ENCODE data around the gene CCNL1.
"Not testable (repeated sequence)": the region's sequence is repeated elsewhere in the genome, so short reads cannot be mapped to it uniquely, and the experiment has no call there.

The CCNL1 gene

DNA sequence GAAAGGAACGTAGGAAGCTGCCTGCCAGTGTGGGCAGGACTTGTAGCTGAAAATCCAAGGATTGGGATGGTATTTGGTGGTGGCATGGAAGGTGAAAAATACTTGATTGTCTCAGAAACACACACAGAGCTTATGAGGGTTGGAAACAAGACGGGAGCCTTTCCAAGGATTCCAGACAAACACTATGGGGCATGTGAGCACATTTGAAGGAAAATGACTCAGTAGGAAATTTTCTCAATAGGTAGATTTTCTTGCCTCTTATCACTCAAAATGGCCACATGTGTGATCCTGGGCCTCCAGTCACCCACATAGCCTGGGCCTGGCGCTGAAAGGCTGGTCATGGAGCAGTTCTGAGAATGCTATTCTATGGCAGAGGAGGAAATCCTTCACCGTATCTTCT lies 47.4 kb downstream of the CCNL1 start:
- H3K4me3 ChIP-seq (ENCODE audit: low read depth, low read length), result no peak overlapping the region
- DNase-seq (ENCODE audit: low read depth), result no peak

DNA sequence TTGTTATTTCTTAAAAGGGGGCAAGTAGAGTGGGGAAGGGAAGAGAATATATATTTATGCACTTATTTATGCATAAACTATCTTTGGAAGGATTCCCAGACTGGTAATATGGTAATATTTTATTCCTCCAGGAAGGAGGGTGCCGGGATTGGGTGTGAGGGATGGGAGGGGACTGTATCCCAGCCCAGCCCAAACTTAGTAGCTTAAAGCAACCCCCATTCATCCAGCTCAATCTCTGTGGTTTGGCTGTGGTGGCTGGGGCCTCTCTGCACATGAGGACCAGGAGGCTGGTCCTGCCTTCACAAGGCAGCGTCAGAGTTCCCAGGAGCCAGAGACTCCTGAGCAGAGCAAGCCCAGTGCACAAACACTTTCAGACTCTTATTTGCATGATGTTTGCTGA lies 48.4 kb downstream of the CCNL1 start:
- no peak overlapping the region for H3K4me3 ChIP-seq (ENCODE audit: low read depth, low read length)
- DNase-seq (ENCODE audit: low read depth), result no peak

DNA sequence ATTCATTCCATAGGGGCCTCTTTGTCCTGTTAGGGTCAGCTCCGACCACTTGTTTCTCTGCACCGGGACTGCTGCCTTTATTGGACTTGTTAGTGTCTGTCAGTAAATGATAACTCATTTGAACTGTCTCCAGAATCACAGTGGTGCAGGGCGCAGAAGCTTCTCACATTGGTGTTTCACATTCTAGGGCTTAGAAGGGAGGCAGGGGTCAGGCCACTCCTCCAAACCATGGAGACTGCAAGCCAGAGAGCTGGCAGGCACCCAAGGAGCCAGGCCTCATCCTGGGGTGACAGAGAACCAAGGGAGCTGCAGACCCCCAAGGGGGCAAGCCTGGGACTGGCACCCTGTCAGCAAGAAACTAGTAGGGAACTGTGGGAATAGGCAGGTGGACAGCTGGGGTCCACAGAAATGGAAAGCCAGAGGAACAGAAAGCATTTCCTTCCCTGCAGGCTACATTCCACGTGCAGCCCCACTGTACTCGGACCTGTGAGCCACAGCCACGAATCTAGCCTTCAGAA lies 49.1 kb downstream of the CCNL1 start:
- H3K4me3 ChIP-seq (ENCODE audit: low read depth, low read length), result no peak overlapping the region
- no peak for DNase-seq (ENCODE audit: low read depth)

DNA sequence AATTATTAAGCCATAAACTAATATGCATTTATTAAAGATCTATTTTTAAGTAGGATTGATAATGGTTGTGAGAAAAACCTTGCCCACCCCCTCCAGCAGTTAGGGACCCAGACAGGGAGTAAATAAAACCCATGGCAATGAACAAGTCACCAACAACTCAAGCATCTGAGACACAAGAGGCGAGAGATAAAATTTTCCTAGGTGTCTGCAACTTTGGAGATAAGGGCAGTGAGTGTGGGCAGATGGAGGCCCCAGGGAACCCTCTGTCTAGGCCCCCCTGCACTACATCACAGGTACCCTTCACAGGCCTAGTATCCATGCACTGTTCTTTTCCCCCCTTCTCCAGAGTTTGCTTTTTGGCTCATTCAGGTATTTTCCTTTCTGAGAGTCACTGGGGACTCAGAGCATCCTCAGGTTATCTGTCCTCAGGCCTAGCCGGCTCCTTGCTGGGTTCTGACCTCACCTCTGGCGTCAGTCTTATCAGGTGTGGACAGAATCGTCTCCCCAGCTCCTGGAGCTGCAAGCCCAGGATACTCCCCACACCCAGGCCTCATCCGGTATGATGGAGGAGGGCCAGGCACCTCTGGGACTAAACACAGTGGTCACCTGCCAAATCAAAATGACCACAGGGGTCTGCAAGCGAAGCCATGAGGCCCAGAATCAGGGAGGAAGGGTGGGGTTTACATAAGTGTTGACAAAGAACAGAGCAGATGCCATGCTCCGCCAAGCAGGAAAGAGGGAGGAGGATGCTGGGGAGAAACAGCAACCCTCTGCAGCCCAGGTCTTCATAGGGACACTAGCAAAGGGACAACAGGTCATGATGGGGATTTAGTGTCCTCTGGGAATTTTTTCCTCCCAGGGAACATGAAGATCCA lies 50.4 kb downstream of the CCNL1 start:
- H3K4me3 ChIP-seq (ENCODE audit: low read depth, low read length), result no peak overlapping the region
- DNase-seq (ENCODE audit: low read depth), result no peak

DNA sequence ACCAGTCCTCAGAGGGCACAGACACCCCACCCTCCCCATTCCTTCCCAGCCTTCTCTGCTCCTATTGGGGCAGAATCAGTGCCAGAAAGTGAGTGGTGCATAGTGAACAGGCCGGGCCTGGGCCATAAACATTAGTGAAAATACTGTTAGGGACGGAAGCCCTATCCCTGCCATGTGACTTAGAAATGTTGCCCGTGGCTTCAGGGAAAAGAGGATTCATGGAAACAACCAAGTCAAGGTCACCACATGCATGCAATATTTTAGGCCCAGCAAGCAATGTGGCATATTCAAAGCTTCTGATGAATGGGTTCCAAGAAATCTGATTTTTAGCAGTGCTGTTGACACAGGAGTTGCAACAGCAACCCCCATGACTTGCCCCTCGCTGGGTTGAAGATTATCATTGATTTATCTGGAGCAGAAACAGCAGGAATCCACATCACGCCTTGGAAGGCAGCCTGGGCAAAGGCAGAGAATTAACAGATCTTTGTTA lies 52.3 kb downstream of the CCNL1 start:
- no peak overlapping the region for H3K4me3 ChIP-seq (ENCODE audit: low read depth, low read length)
- DNase-seq (ENCODE audit: low read depth), result no peak

DNA sequence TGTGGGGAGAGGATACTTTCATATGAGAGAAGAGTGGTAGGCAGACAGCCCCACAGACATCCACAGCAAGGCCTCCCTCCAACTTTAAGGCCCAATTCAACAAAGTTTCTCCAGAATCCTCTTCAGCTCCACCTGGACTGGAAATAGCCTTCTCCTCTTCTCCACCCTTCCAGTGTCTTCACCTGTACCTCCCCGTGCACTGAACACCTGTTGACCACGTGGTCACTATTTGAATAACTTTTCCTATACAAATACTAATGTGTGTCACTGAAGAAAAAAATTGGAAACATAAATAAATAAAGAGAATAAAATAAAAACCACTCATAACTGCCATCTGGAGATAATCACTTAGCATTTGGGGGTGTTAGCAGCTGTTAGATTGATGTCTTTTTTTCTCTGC lies 52.9 kb downstream of the CCNL1 start:
- no peak for DNase-seq (ENCODE audit: low read depth)
- no peak overlapping the region for H3K4me3 ChIP-seq (ENCODE audit: low read depth, low read length)

DNA sequence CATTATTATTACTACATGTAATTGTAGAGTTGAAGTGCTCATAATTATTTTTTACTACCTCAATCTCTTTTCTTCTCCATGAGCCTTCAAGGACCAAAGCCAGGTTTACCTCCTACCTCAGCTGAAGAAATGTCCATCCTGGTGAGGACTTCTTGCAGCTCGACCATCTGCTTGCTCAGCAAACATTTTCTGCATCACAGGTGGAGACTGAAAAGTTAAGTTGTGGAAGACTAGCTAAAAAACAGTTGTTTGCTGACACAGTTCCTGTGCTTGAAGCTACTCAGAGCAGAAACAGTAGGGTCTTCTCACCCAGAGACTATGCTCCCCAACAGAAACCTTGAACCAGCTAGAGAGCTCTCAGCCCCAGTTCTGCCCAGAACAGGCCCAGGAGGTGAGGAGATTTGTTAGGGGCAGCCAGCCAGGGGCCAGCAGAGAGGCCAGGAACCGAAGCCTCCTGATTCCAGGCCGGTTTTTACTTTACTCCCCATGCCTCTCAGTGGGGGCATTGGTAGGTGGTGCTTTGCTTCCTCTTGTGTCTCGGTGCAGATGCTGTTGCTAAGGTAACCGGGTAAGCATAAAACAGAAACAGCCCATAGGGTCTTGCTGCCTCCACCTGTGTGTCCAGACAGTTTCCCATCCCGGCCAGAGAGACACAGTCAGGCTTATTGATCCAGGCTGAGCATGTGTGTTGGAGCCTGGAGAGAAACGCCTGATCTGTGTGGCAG lies 54.9 kb downstream of the CCNL1 start:
- DNase-seq (ENCODE audit: low read depth), result no peak
- H3K4me3 ChIP-seq (ENCODE audit: low read depth, low read length), result no peak overlapping the region

DNA sequence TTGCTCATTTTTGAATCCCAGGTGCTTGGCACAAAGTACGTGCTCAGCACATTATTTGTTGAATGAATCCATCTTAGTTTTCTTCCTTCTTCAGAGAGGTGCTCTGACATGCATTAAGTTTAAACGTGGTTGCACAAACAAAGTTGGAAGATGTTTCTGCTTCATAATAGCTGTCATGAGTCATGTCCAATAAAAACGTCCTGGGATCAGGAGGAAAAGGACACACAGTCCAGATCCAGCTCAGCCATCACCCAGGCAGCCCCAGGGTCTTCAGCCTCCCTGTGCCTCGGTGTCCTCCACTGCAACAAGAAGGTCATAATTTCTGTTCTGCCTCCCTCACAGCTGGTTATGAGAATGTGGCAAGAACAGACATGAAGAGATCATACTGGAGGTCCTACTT lies 55.4 kb downstream of the CCNL1 start:
- H3K4me3 ChIP-seq (ENCODE audit: low read depth, low read length), result no peak overlapping the region
- no peak for DNase-seq (ENCODE audit: low read depth)

DNA sequence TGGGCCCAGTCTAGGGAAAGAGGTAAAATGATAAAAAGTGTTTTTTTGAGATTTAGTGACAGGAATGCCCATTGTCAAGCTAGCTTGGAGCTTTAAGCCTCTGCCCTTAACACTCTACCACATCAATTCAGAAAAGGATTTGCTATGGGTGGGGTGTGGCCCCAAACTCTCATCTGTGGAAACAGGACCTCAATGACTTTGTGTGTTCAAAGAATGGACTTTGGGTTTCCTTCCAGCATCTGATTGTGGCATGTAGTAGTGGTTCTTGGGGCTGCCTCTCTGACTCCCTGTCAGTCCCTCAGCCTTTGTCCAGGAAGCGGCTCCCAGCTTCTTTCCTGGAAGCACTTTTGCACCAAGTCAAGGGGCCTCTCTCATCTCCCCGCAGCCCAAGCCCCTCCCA lies 56.1 kb downstream of the CCNL1 start:
- H3K4me3 ChIP-seq (ENCODE audit: low read depth, low read length), result no peak overlapping the region
- no peak for DNase-seq (ENCODE audit: low read depth)

DNA sequence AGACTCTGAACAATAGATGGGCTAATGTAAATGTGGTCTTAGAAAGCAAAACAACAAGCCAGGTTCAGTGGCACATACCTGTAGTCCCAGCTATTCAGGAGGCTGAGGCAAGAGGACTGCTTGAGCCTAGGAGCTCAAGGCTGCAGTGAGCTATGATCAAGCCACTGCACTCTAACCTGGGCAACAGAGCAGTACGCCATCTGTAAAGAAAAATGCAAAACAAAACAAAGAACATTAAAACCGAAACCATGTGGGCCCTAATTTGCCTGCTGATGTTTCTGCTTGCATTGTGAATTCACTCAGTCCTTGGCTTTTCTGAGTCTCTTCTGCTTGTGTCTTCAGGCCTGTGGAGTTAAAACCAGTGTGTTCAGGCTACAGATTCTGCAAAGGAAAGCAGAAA lies 56.7 kb downstream of the CCNL1 start:
- no peak for DNase-seq (ENCODE audit: low read depth)
- no peak overlapping the region for H3K4me3 ChIP-seq (ENCODE audit: low read depth, low read length)

DNA sequence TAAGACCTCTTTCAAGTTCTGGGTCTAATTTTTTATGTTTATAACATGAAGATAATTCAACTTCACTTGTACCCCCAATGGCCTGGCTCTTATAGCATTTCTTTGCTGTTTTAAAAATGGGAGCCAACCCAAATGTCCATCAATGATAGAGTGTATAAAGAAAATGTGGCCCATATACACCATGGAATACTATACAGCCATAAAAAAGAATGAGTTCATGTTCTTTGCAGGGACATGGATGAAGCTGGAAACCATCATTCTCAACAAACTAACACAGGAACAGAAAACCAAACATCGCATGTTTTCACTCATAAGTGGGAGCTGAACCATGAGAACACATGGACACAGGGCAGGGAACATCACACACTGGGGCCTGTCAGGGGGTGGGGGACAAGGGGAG lies 57.4 kb downstream of the CCNL1 start:
- DNase-seq (ENCODE audit: low read depth); H3K4me3 ChIP-seq (ENCODE audit: low read depth, low read length): not testable (repeated sequence)

DNA sequence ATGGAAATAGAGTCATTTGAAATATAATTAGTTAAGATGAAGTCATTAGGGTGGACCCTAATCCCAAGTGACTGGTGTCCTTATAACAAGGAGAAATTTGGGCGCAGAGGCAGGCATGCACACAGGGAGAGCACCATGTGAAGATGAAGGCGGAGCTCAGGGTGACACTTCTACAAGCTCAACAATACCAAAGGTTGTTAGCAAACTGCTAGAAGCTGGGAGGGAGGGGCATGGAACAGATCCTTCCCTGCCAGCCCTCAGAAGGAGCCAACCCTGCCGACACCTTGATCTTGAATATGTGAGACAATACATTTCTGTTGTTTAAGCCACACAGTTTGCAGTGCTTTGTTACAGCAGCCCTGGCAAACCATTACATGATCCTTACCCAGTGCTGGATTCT lies 57.8 kb downstream of the CCNL1 start:
- no peak for DNase-seq (ENCODE audit: low read depth)
- H3K4me3 ChIP-seq (ENCODE audit: low read depth, low read length), result no peak overlapping the region

DNA sequence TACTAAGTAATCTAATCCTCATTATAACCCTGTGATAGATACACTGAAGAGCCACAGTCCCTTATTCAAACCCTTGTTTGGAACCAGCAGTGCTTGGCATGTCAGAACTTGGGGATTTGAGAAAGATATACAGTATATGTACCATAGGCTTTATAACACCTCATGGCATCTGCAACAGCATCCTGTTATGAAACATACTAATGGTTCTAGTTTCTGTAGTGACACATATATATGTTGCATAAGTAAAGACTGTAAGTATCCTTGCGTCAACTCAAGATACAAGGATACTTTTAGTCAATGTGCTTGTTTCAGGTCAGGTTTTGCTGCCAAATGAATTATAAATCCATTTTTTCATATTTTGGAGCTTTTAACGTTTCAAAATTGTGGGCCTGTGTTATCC lies 58.5 kb downstream of the CCNL1 start:
- H3K4me3 ChIP-seq (ENCODE audit: low read depth, low read length), result no peak overlapping the region
- no peak for DNase-seq (ENCODE audit: low read depth)

DNA sequence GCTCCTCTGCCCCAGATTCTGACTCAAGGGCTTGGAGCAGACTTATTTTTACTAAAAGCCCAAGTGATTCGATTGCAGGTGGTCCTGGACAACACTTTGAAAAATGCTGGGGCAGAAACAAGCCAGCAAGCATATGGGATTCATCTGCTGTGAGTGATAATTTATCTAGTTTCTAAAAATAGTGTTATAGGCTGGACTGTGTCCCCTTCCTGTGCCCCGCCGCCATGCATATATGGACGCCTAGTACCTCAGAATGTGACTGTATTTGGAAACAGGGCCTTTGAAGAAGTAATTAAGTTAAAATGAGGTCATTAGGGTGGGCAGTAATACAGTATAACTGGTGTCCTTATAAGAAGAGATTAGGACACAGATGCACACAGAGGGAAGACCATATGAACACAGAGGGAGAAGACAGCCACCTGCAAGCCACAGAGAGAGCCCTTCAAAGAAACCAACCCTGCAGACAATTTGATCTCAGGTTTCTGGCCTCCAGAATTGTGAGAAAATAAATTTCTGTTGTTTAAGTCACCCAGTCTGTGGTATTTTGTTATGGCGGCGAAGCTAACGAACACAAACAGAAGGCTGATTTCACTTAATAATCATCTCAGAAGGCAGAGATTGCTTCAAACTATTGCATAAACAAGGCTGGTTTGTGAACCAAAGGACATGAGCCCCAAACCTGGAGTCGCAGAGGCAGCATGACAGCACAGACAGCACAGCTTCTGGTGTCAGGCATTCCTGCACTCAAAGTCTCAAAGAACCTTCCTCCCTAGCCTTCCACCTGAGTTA lies 59.1 kb downstream of the CCNL1 start:
- DNase-seq (ENCODE audit: low read depth), result no peak
- H3K4me3 ChIP-seq (ENCODE audit: low read depth, low read length), result no peak overlapping the region

DNA sequence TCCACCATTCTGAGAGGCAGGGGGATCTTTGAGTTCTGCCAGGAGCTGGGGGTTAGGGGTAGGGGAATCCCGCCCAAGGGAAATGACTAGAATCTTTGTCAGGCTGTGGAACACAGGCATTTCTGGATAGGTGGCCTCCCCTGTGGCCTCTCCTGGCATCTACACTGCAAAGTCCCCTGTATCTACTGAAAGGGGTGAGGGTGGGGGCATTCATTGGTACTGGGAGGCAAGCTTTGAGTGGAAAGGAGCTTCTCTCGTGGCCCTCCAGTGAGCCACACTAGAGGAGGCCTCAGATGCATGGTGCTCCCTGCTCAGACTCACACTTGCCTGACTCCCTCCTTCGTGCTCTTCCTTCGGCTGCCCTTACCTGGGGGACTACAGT lies 59.9 kb downstream of the CCNL1 start:
- no peak overlapping the region for H3K4me3 ChIP-seq (ENCODE audit: low read depth, low read length)
- DNase-seq (ENCODE audit: low read depth), result no peak

DNA sequence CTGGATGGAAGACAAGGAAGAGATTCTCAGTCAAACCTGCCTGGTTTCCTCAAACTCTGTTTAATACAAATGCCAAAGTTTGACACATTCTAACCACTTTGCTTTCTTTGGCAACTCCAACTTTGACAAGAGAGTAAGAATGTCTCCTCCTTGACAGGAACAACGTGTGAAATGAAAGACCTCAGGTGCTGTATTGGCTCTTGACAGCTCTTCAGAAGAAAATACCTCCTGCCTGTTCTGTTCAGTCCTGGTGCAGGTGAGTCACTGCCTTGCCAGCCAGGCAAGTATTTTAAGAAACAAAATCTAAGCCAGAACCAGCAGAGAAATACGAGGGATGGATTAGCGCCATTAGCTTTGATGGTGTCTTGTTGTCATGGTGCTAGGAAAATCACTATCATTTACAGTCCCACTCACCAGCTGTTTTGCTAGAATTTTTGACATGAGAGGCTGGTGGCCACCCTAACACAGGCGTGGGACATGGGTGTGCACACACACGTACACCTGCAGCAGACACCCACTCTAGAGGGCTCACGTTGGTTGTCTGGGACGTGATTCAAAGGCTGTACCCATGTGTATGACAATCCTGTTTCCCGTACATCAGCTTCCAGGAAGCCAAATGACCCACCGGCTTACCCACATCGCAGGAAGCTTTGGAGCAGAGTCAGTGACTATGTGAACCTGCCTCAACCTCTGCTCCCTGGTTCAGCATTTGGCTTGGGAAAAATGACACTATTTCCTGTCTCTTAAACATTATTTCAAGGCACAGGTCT lies 60.4 kb downstream of the CCNL1 start:
- no peak overlapping the region for H3K4me3 ChIP-seq (ENCODE audit: low read depth, low read length)
- DNase-seq (ENCODE audit: low read depth), result no peak

DNA sequence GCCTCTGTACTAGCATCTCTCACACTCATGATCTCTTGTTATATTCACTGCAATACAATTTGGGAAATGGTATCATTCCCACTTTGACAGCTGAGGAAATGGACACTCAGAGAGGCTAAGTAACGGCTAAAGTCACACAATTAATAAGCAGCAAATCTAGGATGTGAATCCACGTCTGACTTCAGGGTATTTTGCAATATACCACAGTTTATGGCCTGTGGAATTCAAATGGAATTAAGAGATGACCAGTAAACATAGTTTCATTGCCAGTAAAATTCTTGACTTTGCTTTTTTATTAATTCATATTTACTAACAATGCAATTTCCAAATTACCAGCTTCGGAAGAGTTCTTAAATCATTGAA lies 61.1 kb downstream of the CCNL1 start:
- no peak for DNase-seq (ENCODE audit: low read depth)
- H3K4me3 ChIP-seq (ENCODE audit: low read depth, low read length), result no peak overlapping the region

DNA sequence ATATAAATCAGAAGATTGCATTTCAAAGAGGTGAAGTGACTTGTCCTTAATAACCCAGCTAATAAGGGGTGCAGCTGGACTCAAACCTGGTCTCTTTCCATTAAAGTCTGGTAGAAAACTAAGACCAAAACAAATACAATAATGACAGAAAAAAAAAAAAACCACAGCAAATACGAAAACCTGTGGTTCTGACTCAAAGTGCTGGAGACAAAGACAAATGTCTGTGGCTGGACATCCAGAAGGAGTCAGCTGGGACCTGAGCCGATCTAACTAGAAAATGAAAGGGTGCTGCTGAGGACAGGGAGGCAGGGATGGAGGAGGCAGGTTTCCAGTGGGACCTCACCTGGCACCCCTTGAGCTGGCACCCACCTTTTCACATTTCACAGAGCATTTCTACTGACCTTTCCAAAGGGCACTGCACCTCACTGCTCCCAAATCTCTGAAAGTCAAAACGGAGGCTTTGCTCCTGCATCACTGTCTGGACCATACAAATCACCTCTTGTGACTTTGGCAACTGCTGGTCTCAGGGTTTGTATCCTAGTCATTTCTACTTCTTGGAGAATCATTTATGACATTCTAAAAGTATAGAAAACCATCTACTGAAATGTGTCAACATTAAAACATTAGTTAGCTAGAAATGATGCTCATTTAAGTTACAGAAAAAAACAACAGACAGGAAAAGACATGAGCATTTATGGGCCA lies 61.7 kb downstream of the CCNL1 start:
- no peak for DNase-seq (ENCODE audit: low read depth)

More for the DNA sequence above, 61.7 kb downstream of the CCNL1 start:
- H3K4me3 ChIP-seq (ENCODE audit: low read depth, low read length), result no peak overlapping the region
